Trophoblast cell (in vitro differentiated cells and primary cell): ENCODE data around the gene ALG2.

Experiments
- DNase-seq, 2 donors: peaks; one replicate each; pipeline ENCODE4 v3.0.0-alpha.2; 2016
- H2AFZ ChIP-seq: 2 replicates; pipeline ENCODE4 v1.6.1; 2013; ENCODE audit warnings: low read length, moderate library complexity, mild to moderate bottlenecking; ENCODE audit not compliant: insufficient read depth, poor library complexity
- H2AK5ac ChIP-seq: 2 replicates; pipeline ENCODE4 v1.6.1; 2013; ENCODE audit warnings: mild to moderate bottlenecking, low read length
- H2BK120ac ChIP-seq: 2 replicates; pipeline ENCODE4 v1.6.1; 2013; ENCODE audit warnings: low read length, mild to moderate bottlenecking, moderate library complexity; ENCODE audit not compliant: insufficient read depth, poor library complexity
- H2BK12ac ChIP-seq: 2 replicates; pipeline ENCODE4 v1.6.1; 2013; ENCODE audit warnings: mild to moderate bottlenecking, low read length, moderate library complexity
- H2BK5ac ChIP-seq: 2 replicates; pipeline ENCODE4 v1.6.1; 2013; ENCODE audit warnings: low read length, low read depth, moderate library complexity, mild to moderate bottlenecking; ENCODE audit not compliant: poor library complexity
- H3K14ac ChIP-seq: 2 replicates; pipeline ENCODE4 v1.6.1; 2013; ENCODE audit warnings: mild to moderate bottlenecking, low read length
- H3K18ac ChIP-seq: 2 replicates; pipeline ENCODE4 v1.6.1; 2013; ENCODE audit warnings: mild to moderate bottlenecking, low read length
- H3K23ac ChIP-seq: 2 replicates; pipeline ENCODE4 v1.6.1; 2013; ENCODE audit warnings: low read length
- H3K27ac ChIP-seq: 2 replicates; pipeline ENCODE4 v1.5.1; 2013; ENCODE audit warnings: low read depth, mild to moderate bottlenecking, inconsistent platforms, low read length, moderate library complexity
- H3K27me3 ChIP-seq: 2 replicates; pipeline ENCODE4 v1.6.1; 2013; ENCODE audit warnings: inconsistent platforms, mild to moderate bottlenecking, low read length, moderate library complexity; ENCODE audit not compliant: insufficient read depth
- H3K36me3 ChIP-seq, 2 experiments: 1 replicate in 1 of 2; 2 replicates in 1 of 2; pipeline ENCODE4 v1.6.1; 2013; ENCODE audit warnings: low read length in 2 of 2, mild to moderate bottlenecking in 2 of 2, moderate library complexity in 1 of 2; ENCODE audit not compliant: insufficient read depth in 2 of 2, control insufficient read depth in 1 of 2
- H3K4ac ChIP-seq: 2 replicates; pipeline ENCODE4 v1.6.1; 2013; ENCODE audit warnings: low read depth, mild to moderate bottlenecking, low read length, moderate library complexity
- H3K4me1 ChIP-seq, 2 experiments: 1 replicate in 1 of 2; 2 replicates in 1 of 2; pipeline ENCODE4 v1.6.1; 2013; ENCODE audit warnings: low read length in 2 of 2, mild to moderate bottlenecking in 2 of 2, moderate library complexity in 1 of 2; ENCODE audit not compliant: insufficient read depth in 2 of 2, control insufficient read depth in 1 of 2
- H3K4me2 ChIP-seq: 2 replicates; pipeline ENCODE4 v1.6.1; 2013; ENCODE audit warnings: inconsistent platforms, mild to moderate bottlenecking, low read length, moderate library complexity
- H3K4me3 ChIP-seq: 2 replicates; pipeline ENCODE4 v1.5.1; 2013; ENCODE audit warnings: mild to moderate bottlenecking, low read depth, low read length, inconsistent platforms
- H3K79me1 ChIP-seq: one replicate; pipeline ENCODE4 v1.6.1; 2013; ENCODE audit warnings: low read length
- H3K79me2 ChIP-seq: 2 replicates; pipeline ENCODE4 v1.6.1; 2013; ENCODE audit warnings: low read length, mild to moderate bottlenecking; ENCODE audit not compliant: control insufficient read depth, insufficient read depth, poor library complexity
- H3K9ac ChIP-seq: 2 replicates; pipeline ENCODE4 v1.6.1; 2013; ENCODE audit warnings: mild to moderate bottlenecking, low read length
- H3K9me3 ChIP-seq: 2 replicates; pipeline ENCODE4 v1.6.1; 2013; ENCODE audit warnings: low read depth, mild to moderate bottlenecking, control low read depth, inconsistent platforms, low read length; ENCODE audit not compliant: insufficient read depth
- H4K12ac ChIP-seq: 2 replicates; pipeline ENCODE4 v1.6.1; 2013; ENCODE audit warnings: low read depth, mild to moderate bottlenecking, low read length, moderate library complexity
- H4K8ac ChIP-seq: 2 replicates; pipeline ENCODE4 v1.6.1; 2013; ENCODE audit warnings: low read depth, mild to moderate bottlenecking, low read length, moderate library complexity
- H4K91ac ChIP-seq: one replicate; pipeline ENCODE4 v1.6.1; 2013; ENCODE audit warnings: low read depth, mild to moderate bottlenecking, low read length, moderate library complexity
- WGBS: extraction: QIAGEN DNeasy Blood & Tissue Kit; methylation state at CpG from one replicate; pipeline ENCODE4 v1.1.7; 2013; ENCODE audit warnings: missing lambda C conversion rate; ENCODE audit not compliant: insufficient read length, insufficient coverage; ENCODE audit errors: extremely low coverage; 5-methylcytosine and 5-hydroxymethylcytosine counted together

The ALG2 gene

DNA sequence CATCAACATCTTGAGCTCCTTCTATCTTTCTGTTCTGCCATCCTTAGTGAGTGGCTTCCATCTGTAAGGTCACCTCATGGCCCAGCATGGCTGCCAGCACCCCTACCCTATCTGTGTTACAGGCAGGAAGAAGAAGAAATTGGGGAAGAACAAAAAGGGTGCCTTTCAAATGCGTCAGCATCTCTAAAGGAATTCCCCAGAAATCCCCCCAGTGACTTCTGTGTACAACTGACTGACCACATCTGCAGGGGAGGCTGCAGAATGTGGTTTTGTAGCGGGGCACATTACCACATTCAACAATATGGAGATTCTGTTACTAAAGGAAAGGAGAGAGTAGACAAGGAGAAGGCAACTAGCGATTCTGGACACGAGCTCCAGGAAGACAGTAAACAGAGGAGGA lies 40.1 kb downstream of the ALG2 start:
- Histone ChIP-seq H3K27me3 (no peaks in the 10 kb centered on the region), H2BK12ac (no peak overlapping the region), H3K9me3 (peaks cover 1% of the 10 kb centered on the region), H3K4me1 (no peaks in the 10 kb centered on the region), H4K8ac (no peak overlapping the region), H2BK120ac (no peak overlapping the region), H3K4ac (no peak overlapping the region), H3K9ac (no peak overlapping the region), H3K18ac (no peak overlapping the region), H4K12ac (no peak overlapping the region), H3K14ac (no peak overlapping the region), H3K36me3 (no peaks in the 10 kb centered on the region), H3K23ac (no peak overlapping the region), H2AK5ac (no peak overlapping the region), H2BK5ac (no peak overlapping the region), H4K91ac (no peak overlapping the region), H3K27ac (no peak overlapping the region), H3K79me1 (no peaks in the 10 kb centered on the region), H3K4me3 (no peak overlapping the region), H3K4me2 (no peak overlapping the region), H2AFZ (no peak overlapping the region), H3K79me2 (no peaks in the 10 kb centered on the region)
- WGBS = no CpG with 5 or more reads among the region's 4 CpGs
- DNase-seq = peak; percentile 20 to 34

- no peaks in the 10 kb centered on the region for H3K36me3 ChIP-seq
- H3K4me3 ChIP-seq = no peak overlapping the region
- no CpG with 5 or more reads among the region's 2 CpGs for WGBS
- no peak overlapping the region for H3K4me2 ChIP-seq
- H3K18ac ChIP-seq = no peak overlapping the region
- no peaks in the 10 kb centered on the region for H3K4me1 ChIP-seq
- no peak overlapping the region for H4K91ac ChIP-seq
- no peak overlapping the region for H2AFZ ChIP-seq
- H3K4ac ChIP-seq = no peak overlapping the region
- H3K9me3 ChIP-seq = peaks cover 1% of the 10 kb centered on the region
- H3K14ac ChIP-seq = no peak overlapping the region
- H3K9ac ChIP-seq = no peak overlapping the region
- no peak overlapping the region for H2BK5ac ChIP-seq
- no peak overlapping the region for H2AK5ac ChIP-seq
- H2BK12ac ChIP-seq = no peak overlapping the region
- no peaks in the 10 kb centered on the region for H3K79me1 ChIP-seq
- H4K8ac ChIP-seq = no peak overlapping the region
- no peaks in the 10 kb centered on the region for H3K79me2 ChIP-seq
- no peak for DNase-seq
- H2BK120ac ChIP-seq = no peak overlapping the region
- no peaks in the 10 kb centered on the region for H3K27me3 ChIP-seq
- H4K12ac ChIP-seq = no peak overlapping the region
- H3K27ac ChIP-seq = no peak overlapping the region
- no peak overlapping the region for H3K23ac ChIP-seq
Observed at GRCh38 chr9:99181206-99181605, 40.5 kb downstream of the ALG2 start.

- Histone ChIP-seq H2BK12ac (no peak overlapping the region), H3K4ac (no peak overlapping the region), H3K4me1 (no peaks in the 10 kb centered on the region), H2BK120ac (no peak overlapping the region), H4K8ac (no peak overlapping the region), H2AFZ (no peak overlapping the region), H2AK5ac (no peak overlapping the region), H3K18ac (no peak overlapping the region), H4K12ac (no peak overlapping the region), H3K4me2 (no peak overlapping the region), H3K27ac (no peak overlapping the region), H3K23ac (no peak overlapping the region), H3K9ac (no peak overlapping the region), H3K4me3 (no peak overlapping the region), H2BK5ac (no peak overlapping the region), H3K9me3 (peaks cover 1% of the 10 kb centered on the region), H3K14ac (no peak overlapping the region), H3K79me1 (no peaks in the 10 kb centered on the region), H4K91ac (no peak overlapping the region), H3K36me3 (no peaks in the 10 kb centered on the region), H3K27me3 (no peaks in the 10 kb centered on the region), H3K79me2 (no peaks in the 10 kb centered on the region)
- DNase-seq = no peak
- WGBS = no CpG with 5 or more reads among the region's 9 CpGs
Observed at GRCh38 chr9:99180662-99181061, 41.1 kb downstream of the ALG2 start.

GRCh38 chr9:99180199-99180598 lies 41.5 kb downstream of the ALG2 start:
- Histone ChIP-seq H3K36me3 (no peaks in the 10 kb centered on the region), H3K79me1 (no peaks in the 10 kb centered on the region), H3K27me3 (no peaks in the 10 kb centered on the region), H3K79me2 (no peaks in the 10 kb centered on the region), H3K14ac (no peak overlapping the region), H3K4ac (no peak overlapping the region), H2AK5ac (no peak overlapping the region), H2BK5ac (no peak overlapping the region), H4K12ac (no peak overlapping the region), H2BK12ac (no peak overlapping the region), H3K23ac (no peak overlapping the region), H3K4me2 (no peak overlapping the region), H3K18ac (no peak overlapping the region), H3K9ac (no peak overlapping the region), H3K9me3 (peaks cover 1% of the 10 kb centered on the region), H2BK120ac (no peak overlapping the region), H4K91ac (no peak overlapping the region), H4K8ac (no peak overlapping the region), H3K27ac (no peak overlapping the region), H3K4me1 (no peaks in the 10 kb centered on the region), H3K4me3 (no peak overlapping the region), H2AFZ (no peak overlapping the region)
- no CpG with 5 or more reads among the region's 1 CpG for WGBS
- no peak for DNase-seq
